ENCODE data around the gene RIC8B.

The RIC8B gene

GRCh38 chr12:106885026-106885425, 110.5 kb downstream of the RIC8B start:
- no peak for DNase-seq (ENCODE audit: low read depth in 2 of 2)
- no peak overlapping the region for H3K4me3 ChIP-seq (replicated peaks in 1 of 2; ENCODE audit: low read depth in 2 of 2, low read length in 2 of 2)
- TF ChIP-seq, protein P1, sequence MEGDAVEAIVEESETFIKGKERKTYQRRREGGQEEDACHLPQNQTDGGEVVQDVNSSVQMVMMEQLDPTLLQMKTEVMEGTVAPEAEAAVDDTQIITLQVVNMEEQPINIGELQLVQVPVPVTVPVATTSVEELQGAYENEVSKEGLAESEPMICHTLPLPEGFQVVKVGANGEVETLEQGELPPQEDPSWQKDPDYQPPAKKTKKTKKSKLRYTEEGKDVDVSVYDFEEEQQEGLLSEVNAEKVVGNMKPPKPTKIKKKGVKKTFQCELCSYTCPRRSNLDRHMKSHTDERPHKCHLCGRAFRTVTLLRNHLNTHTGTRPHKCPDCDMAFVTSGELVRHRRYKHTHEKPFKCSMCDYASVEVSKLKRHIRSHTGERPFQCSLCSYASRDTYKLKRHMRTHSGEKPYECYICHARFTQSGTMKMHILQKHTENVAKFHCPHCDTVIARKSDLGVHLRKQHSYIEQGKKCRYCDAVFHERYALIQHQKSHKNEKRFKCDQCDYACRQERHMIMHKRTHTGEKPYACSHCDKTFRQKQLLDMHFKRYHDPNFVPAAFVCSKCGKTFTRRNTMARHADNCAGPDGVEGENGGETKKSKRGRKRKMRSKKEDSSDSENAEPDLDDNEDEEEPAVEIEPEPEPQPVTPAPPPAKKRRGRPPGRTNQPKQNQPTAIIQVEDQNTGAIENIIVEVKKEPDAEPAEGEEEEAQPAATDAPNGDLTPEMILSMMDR (IDR thresholded peaks at IDR 0.05; ENCODE audit: low read depth, low read length), result no peak

DNA sequence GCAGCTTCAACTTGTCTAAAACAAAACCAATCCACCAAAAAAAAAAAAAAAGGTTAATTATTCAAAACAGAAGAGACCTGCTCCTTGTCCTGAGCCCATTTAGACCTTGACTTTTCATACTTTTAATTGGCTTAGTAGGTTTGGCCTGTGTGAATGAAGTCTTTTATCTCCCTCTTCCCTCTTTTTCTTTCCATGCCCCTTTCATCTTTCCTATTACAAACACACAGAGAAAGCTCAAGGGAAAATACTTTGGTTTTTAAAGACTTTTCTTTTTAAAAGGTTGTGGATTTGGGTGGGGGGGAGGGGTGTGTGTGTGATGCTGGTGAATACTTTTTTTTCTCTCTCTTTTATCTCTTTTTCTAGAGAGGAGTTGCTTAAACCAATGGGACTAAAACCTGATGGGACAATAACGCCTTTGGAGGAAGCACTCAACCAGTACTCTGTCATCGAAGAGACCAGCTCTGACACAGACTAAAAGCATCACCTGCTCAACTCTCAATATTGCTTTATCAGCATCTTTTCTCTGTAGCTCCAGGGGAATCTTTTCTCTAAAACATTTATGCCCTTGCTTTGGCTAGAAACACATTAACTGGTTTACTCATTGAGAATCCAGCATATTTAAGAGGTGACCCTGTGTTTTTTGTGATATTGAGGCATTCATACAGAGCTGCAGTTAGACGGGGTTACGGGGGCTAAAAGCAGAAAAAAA, 111.2 kb downstream of the RIC8B start:
- DNase-seq (ENCODE audit: low read depth in 2 of 2), result no peak
- TF ChIP-seq, protein P1 (IDR thresholded peaks at IDR 0.05; ENCODE audit: low read depth, low read length), result no peak
- H3K4me3 ChIP-seq (replicated peaks in 1 of 2; ENCODE audit: low read depth in 2 of 2, low read length in 2 of 2), result no peak overlapping the region

GRCh38 chr12:106886932-106887331, 112.5 kb downstream of the RIC8B start:
- TF ChIP-seq, protein P1 (IDR thresholded peaks at IDR 0.05; ENCODE audit: low read depth, low read length), result no peak
- H3K4me3 ChIP-seq (replicated peaks in 1 of 2; ENCODE audit: low read depth in 2 of 2, low read length in 2 of 2), result no peak overlapping the region
- DNase-seq (ENCODE audit: low read depth in 2 of 2), result no peak

DNA sequence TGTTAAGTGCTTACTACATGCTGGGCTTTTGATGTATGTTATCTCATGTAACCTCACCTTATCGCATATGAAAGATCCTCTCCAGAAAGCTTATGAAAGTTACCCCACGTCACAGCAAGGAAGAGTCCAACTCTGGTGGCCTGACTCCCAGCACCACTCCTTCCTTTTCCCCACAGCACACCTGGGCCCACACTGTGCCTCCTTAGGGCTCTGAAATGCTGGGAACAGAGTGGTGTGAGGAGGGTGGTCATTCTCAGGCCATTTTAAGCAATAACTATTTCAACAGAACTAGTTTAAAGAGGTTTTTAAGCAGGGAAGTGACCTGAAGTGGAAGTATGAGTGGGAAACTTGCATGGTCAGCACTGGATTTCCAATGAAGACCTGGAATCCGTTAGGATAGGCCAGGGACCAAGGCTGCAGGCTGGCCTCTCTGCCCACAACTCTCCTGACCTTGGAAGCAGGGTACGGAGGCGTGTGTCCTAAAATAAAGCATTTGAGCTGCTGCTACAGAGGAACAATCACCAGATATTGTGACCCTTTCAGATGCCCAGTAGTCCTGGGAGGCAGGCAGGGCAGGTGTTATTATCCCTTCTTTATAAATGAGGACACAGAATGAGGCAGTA, 114.0 kb downstream of the RIC8B start:
- H3K4me3 ChIP-seq (replicated peaks in 1 of 2; ENCODE audit: low read depth in 2 of 2, low read length in 2 of 2), result no peak overlapping the region
- TF ChIP-seq, protein P1 (IDR thresholded peaks at IDR 0.05; ENCODE audit: low read depth, low read length), result no peak
- DNase-seq (ENCODE audit: low read depth in 2 of 2), result no peak

DNA sequence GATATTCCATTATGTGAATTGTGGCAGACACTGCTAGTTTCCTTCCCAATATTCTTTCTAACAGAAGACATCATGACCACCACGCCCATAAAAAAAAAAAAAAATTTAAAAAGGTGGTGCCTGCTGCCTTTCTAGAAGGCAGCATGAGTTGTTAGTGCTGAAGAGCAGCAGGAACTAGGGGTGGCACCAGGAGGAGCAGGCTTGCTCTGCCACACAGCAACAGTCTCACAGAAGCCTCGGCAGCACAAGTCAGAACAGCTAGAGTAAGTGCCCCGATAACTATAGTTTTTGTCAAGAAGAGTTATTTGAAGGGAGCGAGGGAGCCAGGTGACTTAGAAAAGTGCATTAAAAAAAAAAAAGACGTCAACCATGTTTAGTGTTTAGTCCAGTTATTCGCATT, 114.8 kb downstream of the RIC8B start:
- DNase-seq (ENCODE audit: low read depth in 2 of 2), result no peak
- TF ChIP-seq, protein P1 (IDR thresholded peaks at IDR 0.05; ENCODE audit: low read depth, low read length), result no peak
- H3K4me3 ChIP-seq (replicated peaks in 1 of 2; ENCODE audit: low read depth in 2 of 2, low read length in 2 of 2), result no peak overlapping the region

DNA sequence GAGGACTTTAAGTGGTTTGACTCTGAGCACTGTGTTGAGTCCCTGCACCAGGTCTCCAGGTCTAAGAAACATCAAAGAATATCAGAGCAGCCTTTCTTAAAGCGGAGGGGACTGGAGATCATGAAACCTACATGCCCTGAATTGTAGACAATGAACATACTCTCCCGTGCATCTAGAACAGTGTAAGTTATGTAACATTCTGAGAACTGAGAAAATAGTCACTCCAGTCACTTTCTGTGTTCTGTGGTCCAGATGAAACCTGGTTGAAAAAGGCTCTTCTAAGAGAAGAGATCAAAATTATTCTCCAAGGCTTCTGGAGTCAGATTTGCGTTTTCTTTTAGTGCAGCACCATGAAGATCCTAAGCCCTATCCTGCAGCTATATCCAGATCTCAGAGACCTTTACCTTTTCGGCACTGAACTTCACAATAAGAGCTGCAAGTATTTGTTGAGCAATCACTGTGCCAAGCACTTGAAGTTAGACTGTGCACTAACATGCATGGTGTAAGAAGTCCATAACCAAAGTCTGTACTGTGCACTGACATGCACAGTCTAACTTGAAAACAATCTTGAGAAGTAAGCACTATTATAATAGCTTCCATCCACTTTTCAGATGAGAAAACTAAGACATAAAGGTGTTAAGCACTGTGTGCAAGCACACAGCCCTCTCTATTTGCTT, 115.6 kb downstream of the RIC8B start:
- TF ChIP-seq, protein P1 (IDR thresholded peaks at IDR 0.05; ENCODE audit: low read depth, low read length), result no peak
- no peak for DNase-seq (ENCODE audit: low read depth in 2 of 2)
- no peak overlapping the region for H3K4me3 ChIP-seq (replicated peaks in 1 of 2; ENCODE audit: low read depth in 2 of 2, low read length in 2 of 2)
